NCI-H2029 treated with DMSO at 0.1 percent for 48 hours (cell line): ENCODE results near the gene CWC22.
A peak's percentile ranks its signal among the peaks of the same experiment; 100 is the strongest.
"Not testable (repeated sequence)": the region's sequence is repeated elsewhere in the genome, so short reads cannot be mapped to it uniquely, and the experiment has no call there.

Experiments used
- DNase-seq: peaks from one replicate; lab custom pipeline; 2025; lab: John Stamatoyannopoulos, UW

Gene CWC22

GRCh38 chr2:180006781-180007579, at the start of gene CWC22:
Gene CWC22 (minus strand): TSS chr2:180007297. CDS start chr2:179993341, 13,956 bp downstream.
- peak; percentile 96 for DNase-seq

- no peak for DNase-seq
Observed at GRCh38 chr2:180056367-180057118, 49.4 kb upstream of the CWC22 start.

DNA sequence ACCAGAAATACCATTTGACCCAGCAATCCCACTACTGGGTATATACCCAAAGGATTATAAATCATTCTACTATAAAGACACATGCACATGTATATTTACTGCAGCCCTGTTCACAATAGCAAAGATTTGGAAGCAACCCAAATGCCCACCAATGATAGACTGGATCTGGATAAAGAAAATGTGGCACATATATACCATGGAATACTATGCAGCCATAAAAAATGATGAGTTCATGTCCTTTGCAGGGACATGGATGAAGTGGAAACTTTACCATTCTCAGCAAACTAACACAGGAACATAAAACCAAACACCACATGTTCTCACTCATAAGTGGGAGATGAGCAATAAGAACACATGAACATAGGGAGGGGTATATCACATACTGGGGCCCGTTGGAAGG, 47.5 kb upstream of the CWC22 start:
- DNase-seq = not testable (repeated sequence)

- DNase-seq = no peak
Observed at GRCh38 chr2:180050246-180050645, 43.1 kb upstream of the CWC22 start.

DNA sequence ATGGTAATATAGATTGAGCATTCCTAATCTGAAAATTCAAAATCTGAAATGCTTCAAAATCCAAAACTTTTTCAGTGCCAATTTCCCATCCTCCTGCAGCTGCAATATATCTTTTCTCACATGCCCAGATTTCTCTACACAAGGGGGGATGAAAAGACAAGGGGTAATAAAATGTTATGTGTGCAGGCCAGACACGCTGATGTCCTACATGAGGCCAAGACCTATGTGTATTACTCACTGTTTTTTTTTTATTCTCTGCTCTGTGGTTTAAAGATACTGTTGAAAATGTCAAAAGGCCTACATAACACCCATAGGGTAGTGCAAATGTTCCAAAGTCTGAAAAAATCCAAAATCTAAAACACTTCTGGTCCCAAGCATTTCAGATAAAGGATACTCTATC, 41.2 kb upstream of the CWC22 start:
- no peak for DNase-seq

DNA sequence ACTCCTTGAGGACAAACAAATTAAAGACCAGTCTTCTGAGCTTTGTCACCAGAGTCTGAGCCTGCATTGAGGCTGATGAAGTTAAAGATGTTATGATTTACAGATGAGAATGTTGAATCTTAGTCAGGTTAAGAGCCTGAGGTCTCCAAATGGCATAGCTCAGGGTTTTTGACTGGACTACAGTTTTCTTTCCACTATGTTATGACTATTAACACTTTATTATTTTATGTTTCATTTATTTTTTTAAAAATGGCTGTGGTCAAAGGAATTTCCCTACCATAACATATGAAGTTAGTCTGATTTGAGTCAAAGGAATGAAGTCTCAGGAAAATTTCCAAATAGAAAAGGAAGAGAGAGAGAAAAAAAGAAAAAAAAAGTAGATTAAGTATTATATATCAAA, 39.7 kb upstream of the CWC22 start:
- no peak for DNase-seq

DNA sequence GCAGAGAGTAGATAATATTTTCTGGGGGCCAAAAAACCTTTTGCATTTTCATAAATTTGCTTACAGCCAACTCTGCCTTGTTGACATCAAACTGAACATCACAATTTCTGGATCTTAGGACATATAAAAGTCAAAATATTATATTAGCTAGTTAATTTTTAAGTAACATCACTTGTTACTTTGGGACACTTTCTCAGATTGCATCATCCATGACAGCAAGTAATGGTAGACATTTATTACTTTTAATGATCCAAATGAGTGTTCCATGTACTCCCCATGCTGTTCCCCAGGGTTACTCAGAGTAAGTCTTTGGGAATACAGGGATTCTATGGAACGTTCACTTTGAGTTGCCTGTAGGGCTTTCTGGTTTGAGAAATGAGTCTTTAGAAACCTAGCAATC, 39.1 kb upstream of the CWC22 start:
- no peak for DNase-seq

DNA sequence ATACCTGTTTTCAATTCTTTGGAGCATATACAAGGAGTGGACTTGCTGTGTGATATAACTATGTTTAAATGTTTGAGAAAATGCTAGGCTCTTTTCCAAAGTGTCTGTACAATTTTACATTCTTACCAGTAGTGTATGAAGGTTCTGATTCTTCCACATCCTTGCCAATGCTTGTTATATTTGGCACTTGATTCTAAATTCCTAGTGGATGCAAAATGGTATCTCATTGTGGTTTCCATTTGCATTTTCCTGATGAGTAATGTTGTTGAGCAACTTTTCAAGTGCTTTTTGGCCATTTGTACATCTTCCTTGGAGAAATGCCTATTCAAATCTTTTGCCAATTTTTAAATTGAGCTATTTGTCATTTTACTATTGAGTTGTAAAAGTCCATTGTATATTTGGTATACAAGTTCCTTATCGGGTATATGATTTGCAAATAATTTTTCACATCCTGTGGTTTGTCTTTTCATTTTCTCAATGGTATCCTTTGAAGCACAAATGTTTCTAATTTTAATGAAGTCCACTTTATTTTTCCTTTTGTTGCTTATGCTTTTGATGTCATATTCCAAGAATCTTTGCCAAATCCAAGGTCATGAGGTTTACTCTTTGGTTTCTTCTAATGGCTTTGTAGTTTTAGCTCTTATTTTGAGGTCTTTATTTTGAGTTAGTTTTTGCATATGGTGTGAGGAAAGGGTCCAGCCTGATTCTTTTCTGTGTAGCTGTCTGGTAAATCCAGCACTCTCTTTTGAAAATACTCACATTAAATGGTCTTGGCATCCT, 33.2 kb upstream of the CWC22 start:
- no peak for DNase-seq

DNA sequence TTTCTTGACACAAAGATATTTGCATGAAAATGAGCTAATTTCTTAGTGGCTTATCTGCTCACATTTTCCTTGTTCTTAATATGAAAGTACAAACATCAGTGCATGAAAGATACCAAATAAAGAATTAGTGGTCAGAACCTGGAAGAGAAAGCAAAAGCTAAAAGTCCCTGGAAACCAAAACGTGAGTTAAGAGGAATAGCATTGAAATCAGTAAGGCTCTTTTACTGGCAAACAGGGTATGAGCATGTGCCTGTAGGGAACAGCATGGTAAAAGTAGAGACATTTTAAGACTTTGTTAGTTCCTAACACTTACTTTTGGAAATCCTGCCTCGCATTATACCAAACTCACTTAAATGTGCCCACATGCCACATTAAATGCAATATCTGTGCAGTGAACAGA, 31.9 kb upstream of the CWC22 start:
- DNase-seq = no peak

DNA sequence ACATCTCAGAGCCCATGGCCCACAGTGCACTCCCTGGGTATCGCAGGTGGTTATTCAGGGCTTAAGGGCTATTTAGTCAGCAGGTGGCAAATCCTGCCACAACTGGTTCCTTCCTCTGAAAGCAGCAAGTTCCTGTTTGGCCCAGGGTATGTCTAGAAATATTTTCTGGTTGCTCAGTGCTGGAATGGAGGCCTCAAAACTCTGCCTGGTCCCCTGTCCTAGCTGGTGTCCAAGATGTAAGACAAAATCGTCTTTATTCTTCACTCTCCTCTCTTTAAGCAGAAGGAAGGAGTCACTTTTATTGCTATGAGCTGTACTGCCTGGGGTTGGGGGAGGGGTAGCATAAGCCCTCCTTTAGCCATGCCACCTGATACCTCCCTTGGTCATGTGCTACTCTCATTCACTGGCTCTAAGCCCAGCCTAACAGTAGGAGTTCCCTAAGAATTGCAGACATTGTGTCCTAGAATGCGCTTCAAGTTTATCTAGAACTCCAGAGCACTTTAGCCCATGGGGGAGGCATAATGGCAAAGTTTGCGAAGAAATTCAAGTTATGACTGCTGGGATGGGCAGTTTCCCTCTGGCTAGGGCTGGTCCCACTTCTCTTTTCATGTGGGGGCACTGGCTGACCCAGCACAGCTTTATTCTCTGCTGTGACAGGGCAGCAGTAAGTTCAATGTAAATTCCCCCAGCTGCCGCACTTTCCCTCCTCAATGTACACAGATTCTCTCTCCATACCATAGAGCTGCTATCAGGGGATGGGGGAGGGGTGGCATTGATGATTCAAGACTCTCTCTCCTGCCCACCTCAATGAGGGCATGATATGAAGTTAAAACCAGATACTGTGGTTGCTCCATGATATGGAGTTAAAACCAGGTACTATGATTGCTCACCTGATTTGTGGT, 27.1 kb upstream of the CWC22 start:
- peak; percentile 98 for DNase-seq

DNA sequence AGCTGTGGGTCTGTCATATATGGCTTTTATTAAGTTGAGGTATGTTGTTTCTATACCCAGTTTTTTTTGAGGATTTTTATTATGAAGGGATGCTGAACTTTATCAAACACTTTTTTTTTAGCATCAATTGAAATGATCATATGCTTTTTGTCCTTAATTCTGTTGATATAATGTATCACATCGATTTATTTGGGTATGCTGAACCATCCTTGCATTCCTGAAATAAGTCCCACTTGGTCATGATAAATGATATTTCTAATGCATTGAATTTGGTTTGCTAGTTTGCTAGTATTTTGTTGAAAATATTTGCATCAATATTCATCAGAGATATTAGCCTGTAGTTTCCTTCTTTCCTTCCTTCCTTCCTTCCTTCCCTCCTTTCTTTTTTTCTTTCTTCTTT, 22.5 kb upstream of the CWC22 start:
- DNase-seq = no peak

DNA sequence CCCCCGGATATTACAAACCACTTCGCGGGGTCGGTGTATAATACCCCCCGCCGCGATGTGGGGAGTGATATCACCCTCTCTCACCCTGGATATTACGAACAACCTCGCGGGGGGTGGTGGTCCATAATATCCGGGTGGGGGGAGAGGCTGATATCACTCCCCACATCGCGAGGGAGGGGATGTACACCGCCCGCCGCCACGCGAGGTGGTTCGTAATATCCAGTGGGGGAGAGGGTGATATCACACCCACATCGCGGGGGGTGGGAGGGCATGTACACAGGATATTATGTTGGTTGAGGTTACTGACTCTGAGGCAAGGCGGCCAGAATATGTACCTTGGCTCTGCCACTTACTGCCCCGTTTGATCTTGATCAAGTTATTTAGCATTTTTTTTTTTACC, 14.8 kb upstream of the CWC22 start:
- no peak for DNase-seq

- no peak for DNase-seq
Observed at GRCh38 chr2:180017784-180018183, 10.7 kb upstream of the CWC22 start.

DNA sequence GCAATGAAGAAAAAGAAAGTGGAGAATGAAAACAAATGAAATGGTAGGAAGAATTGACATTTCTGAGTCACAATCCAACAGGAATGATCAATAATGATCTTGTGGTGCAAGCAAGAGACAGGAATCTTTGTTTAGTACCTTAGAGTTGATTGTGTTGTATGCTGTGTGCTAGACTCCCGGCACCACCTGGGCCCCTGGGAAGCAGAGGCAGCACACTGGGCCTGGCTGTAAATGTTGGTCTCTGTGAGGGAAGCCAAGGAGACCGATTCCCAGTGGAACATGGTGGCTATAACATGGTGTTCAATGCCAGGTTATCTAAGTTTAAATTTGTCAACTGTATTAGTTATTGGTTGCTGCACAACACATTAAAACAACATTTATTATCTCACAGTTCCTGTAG, 9.8 kb upstream of the CWC22 start:
- no peak for DNase-seq

DNA sequence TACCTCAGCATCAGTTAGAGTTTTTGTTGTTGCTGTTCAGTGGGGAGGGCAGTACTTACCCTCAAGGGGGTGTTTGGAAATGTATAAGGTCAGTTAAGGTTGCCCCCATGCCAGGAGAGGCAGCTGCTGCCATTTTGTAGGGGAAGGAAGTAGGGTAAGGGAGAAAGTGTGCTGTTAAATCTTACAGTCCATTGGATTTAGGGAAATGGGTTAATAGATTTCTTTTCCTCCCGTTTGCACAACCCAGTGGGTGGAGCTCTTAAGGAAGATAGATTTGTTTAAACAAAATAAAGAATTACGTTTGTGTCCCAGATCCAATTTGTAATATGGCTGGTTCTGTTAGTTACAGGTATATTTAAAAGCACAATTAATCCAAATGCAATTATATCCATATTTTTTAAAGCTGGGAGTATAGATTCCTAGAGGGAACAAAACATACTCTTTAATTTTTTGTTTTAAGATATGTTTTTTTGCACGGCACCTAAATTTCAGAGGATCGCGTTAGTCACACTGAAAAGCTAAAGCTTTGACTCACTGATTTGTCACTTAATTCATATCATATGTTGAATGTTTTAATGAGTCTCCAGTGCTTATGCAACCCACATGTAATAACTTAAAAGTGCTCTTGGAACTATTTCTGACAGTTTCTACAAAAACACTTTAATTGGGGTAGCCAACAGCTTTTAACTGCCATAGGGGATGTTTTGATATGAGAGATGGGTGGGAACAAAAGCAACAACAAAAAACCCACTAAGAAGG, 9.0 kb upstream of the CWC22 start:
- DNase-seq = no peak

DNA sequence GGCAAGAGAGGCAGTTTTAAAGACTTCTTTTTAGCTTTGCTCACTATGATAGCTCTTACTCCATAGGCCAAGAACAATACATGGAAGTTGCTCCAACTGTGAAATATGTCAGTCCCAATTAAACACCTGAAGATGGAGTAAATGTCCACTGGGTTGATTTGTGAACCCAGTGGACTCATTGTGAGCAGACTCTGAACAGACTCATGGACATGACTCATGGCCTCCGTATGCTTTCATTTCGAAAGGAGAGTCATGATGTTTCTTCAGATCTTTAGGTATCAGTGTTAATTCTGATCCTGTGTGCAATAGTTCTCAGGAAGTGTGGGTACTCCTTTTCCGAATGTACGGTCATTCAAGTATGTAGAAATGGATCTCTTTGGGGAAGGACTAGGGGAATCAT, 5.4 kb upstream of the CWC22 start:
- DNase-seq = no peak

- DNase-seq = no peak
Observed at GRCh38 chr2:180010701-180011100, 3.6 kb upstream of the CWC22 start.

DNA sequence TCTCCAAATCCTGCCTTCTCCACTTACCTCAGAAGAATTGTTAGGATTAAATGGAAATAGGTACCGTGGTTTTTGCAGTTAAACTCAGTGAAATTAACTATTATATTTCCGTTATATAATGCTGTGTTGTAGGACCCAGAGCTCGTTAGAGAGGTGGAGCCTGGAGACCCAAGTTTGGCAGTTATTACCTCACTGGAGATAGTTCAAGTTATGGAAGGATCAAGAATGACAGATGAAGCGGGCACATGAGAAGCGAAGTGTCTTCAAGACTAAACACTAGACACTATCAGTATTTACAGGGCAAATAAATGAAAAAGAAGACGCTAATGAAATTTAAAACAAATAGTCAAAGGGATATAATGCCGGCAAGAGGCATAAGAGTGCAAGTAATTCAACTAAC, 866 bp downstream of the CWC22 start:
- no peak for DNase-seq

DNA sequence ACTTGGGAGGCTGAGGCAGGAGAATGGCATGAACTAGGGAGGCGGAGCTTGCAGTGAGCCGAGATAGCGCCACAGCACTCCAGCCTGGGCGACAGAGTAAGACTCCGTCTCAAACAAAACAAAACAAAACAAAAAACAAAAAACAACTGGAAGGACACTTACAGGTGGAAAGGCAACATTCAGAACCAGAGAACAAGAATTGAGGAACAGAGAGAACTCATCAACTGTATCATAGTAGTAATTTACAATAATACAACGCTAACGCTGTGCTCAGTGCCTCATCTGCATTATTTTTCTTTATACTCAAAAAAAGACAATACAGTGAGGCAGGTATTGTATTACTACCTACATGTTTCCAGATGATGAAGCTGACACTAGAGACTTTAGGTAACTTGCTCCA, 1.6 kb downstream of the CWC22 start:
- not testable (repeated sequence) for DNase-seq

DNA sequence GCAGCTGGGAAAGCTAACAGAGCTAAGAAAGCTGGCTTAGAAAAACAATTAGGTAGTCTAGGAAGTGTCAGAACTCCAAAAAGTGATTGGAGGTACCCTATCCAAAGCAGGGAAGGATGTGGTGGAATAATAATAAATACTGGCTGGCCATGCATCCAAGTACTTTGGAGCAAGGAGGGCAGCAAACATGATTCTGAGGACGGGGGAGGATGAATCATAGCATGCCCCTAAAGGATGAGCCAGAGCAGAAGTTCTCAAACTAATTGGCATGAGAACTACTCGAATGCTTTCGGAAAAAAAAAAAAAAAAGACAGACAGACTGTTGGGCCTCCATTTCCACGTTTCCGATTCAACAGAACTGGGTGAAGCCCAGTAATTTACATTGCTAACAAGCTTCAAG, 2.4 kb downstream of the CWC22 start:
- no peak for DNase-seq

- no peak for DNase-seq
Observed at GRCh38 chr2:180003559-180003958, 3.5 kb downstream of the CWC22 start.
